Hepatocyte (in vitro differentiated cells): ENCODE results near the gene SNCAIP. TPM values are rescaled to one million over a fixed set of nuclear protein-coding genes. Genes with fewer than 3 reads are reported as not detected.

Source experiments
- DNase-seq: peaks from one replicate; pipeline ENCODE4 v3.0.0-alpha.2; 2016; ENCODE audit warnings: low spot score
- H2AFZ ChIP-seq: fragments of 200-600 bp; sonication (generic); 2 replicates; pipeline ENCODE4 v1.6.0; 2016; ENCODE audit warnings: antibody characterized with exemption, mild to moderate bottlenecking
- H3K27ac ChIP-seq: fragments of 200-600 bp; sonication (generic); 2 replicates; pipeline ENCODE4 v1.5.1; 2016; ENCODE audit warnings: mild to moderate bottlenecking
- H3K27me3 ChIP-seq: fragments of 200-600 bp; sonication (generic); 2 replicates; pipeline ENCODE4 v1.6.1; 2016
- H3K36me3 ChIP-seq: fragments of 200-600 bp; sonication (generic); replicated peaks from 2 replicates; pipeline ENCODE4 v1.5.1; 2016; ENCODE audit warnings: low read depth; ENCODE audit not compliant: insufficient read depth
- H3K4me1 ChIP-seq: fragments of 200-600 bp; sonication (generic); 2 replicates; pipeline ENCODE4 v1.5.1; 2016; ENCODE audit warnings: mild to moderate bottlenecking, moderate library complexity; ENCODE audit not compliant: insufficient read depth
- H3K4me2 ChIP-seq: fragments of 200-600 bp; sonication (generic); 2 replicates; pipeline ENCODE4 v1.6.0; 2016
- H3K4me3 ChIP-seq: fragments of 200-600 bp; sonication (generic); 2 replicates; pipeline ENCODE4 v1.5.1; 2016; ENCODE audit warnings: mild to moderate bottlenecking
- H3K79me2 ChIP-seq: fragments of 200-600 bp; sonication (generic); 2 replicates; pipeline ENCODE4 v1.6.0; 2017; ENCODE audit warnings: mild to moderate bottlenecking
- H3K9me2 ChIP-seq: fragments of 200-600 bp; sonication (generic); replicated peaks from 2 replicates; pipeline ENCODE4 v1.6.0; 2017; ENCODE audit warnings: mild to moderate bottlenecking; ENCODE audit not compliant: insufficient read depth
- H3K9me3 ChIP-seq: fragments of 200-600 bp; sonication (generic); 2 replicates; pipeline ENCODE4 v1.5.1; 2016; ENCODE audit warnings: low read depth, mild to moderate bottlenecking
- H4K20me1 ChIP-seq: fragments of 200-600 bp; sonication (generic); 2 replicates; pipeline ENCODE4 v1.6.0; 2016; ENCODE audit warnings: mild to moderate bottlenecking; ENCODE audit not compliant: insufficient read depth, poor library complexity, severe bottlenecking
- CTCF ChIP-seq: fragments of 200-600 bp; sonication (generic); IDR thresholded peaks from 2 replicates; pipeline ENCODE4 v1.5.1; 2016; ENCODE audit warnings: antibody characterized with exemption, mild to moderate bottlenecking; ENCODE audit not compliant: poor library complexity
- EZH2 ChIP-seq: fragments of 200-600 bp; sonication (generic); IDR thresholded peaks from 2 replicates; pipeline ENCODE4 v1.6.1; 2016; ENCODE audit warnings: antibody characterized with exemption, mild to moderate bottlenecking, borderline replicate concordance
- EZH2phosphoT487 ChIP-seq: fragments of 200-600 bp; sonication (generic); IDR thresholded peaks from one replicate; pipeline ENCODE4 v1.6.1; 2018; ENCODE audit warnings: antibody characterized with exemption, mild to moderate bottlenecking, low read depth, moderate library complexity; ENCODE audit not compliant: unreplicated experiment, severe bottlenecking
- WGBS: methylation state at CpG from one replicate; pipeline ENCODE4 v1.1.6; 2016; ENCODE audit warnings: low lambda C conversion rate; ENCODE audit errors: missing lambda C conversion rate; 5-methylcytosine and 5-hydroxymethylcytosine counted together
- polyA plus RNA-seq: library from polyadenylated mRNA; unstranded; fragments of >200 nt; fragmentation: Nextera tagmentation; extraction: Ambion mirVana; gene quantifications from 2 replicates; pipeline ENCODE4 v1.2.1, GENCODE V29; 2016
- total RNA-seq: library from RNA; depleted of rRNA; stranded (reverse); fragments of >200 nt; gene quantifications from 2 replicates; pipeline ENCODE4 v1.2.3, GENCODE V29; 2014

SNCAIP gene
- total and polyA plus RNA-seq, 2 experiments from 2014 or later, result 7.1 to 19.1 TPM

GRCh38 chr5:122429545-122430318, 117.7 kb downstream of the SNCAIP start:
- Histone ChIP-seq H4K20me1 (no peaks in the 10 kb centered on the region), H3K9me2 (no peaks in the 10 kb centered on the region), H3K9me3 (no peaks in the 10 kb centered on the region), H3K4me3 (no peak overlapping the region), H2AFZ (no peak overlapping the region), H3K79me2 (no peaks in the 10 kb centered on the region), H3K4me1 (no peaks in the 10 kb centered on the region), H3K27me3 (no peaks in the 10 kb centered on the region), H3K27ac (no peak overlapping the region), H3K36me3 (no peaks in the 10 kb centered on the region), H3K4me2 (no peak overlapping the region)
- WGBS, result 75% methylated on average over 7 of the region's 7 CpGs
- TF ChIP-seq EZH2phosphoT487 (no peak), CTCF (no peak), EZH2 (no peak)
- DNase-seq, result no peak

- Histone ChIP-seq H3K79me2 (no peaks in the 10 kb centered on the region), H4K20me1 (no peaks in the 10 kb centered on the region), H3K4me1 (no peaks in the 10 kb centered on the region), H3K27me3 (no peaks in the 10 kb centered on the region), H3K4me2 (no peak overlapping the region), H3K27ac (no peak overlapping the region), H2AFZ (no peak overlapping the region), H3K36me3 (no peaks in the 10 kb centered on the region), H3K9me3 (no peaks in the 10 kb centered on the region), H3K4me3 (no peak overlapping the region), H3K9me2 (no peaks in the 10 kb centered on the region)
- no peak for DNase-seq
- TF ChIP-seq EZH2, result no peak
- no peak for TF ChIP-seq EZH2phosphoT487
- TF ChIP-seq CTCF, result no peak
- WGBS, result 69% methylated on average over 2 of the region's 2 CpGs
Measured at GRCh38 chr5:122430319-122430586, 118.2 kb downstream of the SNCAIP start.

GRCh38 chr5:122431298-122431697, 119.3 kb downstream of the SNCAIP start:
- DNase-seq, result no peak
- no peaks in the 10 kb centered on the region for H4K20me1 ChIP-seq
- H3K4me2 ChIP-seq, result no peak overlapping the region
- no peak overlapping the region for H3K27ac ChIP-seq
- no peaks in the 10 kb centered on the region for H3K9me3 ChIP-seq
- no peak overlapping the region for H2AFZ ChIP-seq
- no peaks in the 10 kb centered on the region for H3K27me3 ChIP-seq
- H3K4me3 ChIP-seq, result no peak overlapping the region
- no peaks in the 10 kb centered on the region for H3K4me1 ChIP-seq
- no peaks in the 10 kb centered on the region for H3K36me3 ChIP-seq
- TF ChIP-seq EZH2 (no peak), EZH2phosphoT487 (no peak), CTCF (no peak)
- no peaks in the 10 kb centered on the region for H3K79me2 ChIP-seq
- WGBS, result 89% methylated on average over 1 of the region's 1 CpG
- no peaks in the 10 kb centered on the region for H3K9me2 ChIP-seq
